Caco-2 (cell line): ENCODE measurements around the gene BPIFA3. TPM values are rescaled to one million over a fixed set of nuclear protein-coding genes. Genes with fewer than 3 reads are reported as not detected.

Experiments used
- BruUV-seq: library from RNA; stranded (reverse); fragments of 400-500 nt; replicated peaks from 2 replicates; lab custom pipeline; 2021; lab: Mats Ljungman, UMichigan
- CTCF ChIA-PET: fragments of 300-600 bp; sonication (Branson Sonifier 250); formaldehyde crosslinking; loops from one replicate; lab custom pipeline; 2022; ENCODE audit warnings: antibody characterized with exemption; lab: Charles Lee
- POLR2A ChIA-PET: fragments of 300-600 bp; sonication (Branson Sonifier 250); formaldehyde crosslinking; loops from one replicate; lab custom pipeline; 2022; ENCODE audit warnings: antibody characterized with exemption; lab: Charles Lee
- DNase-seq, 2 experiments: peaks; one replicate each; pipeline versions ENCODE4 v3.0.0 to v3.0.0-alpha.2; 2020 to 2022
- H3K27me3 ChIP-seq: replicated peaks from 2 replicates; pipeline ENCODE4 v1.6.0; 2011; ENCODE audit warnings: low read length; ENCODE audit not compliant: control insufficient read depth, insufficient read depth
- H3K36me3 ChIP-seq: 2 replicates; pipeline ENCODE4 v1.5.1; 2011; ENCODE audit warnings: low read length; ENCODE audit not compliant: control insufficient read depth, insufficient read depth
- H3K4me1 ChIP-seq: fragments of 250-450 bp; sonication (Bioruptor Pico); 2 replicates; pipeline ENCODE4 v1.5.1; 2020; ENCODE audit warnings: mild to moderate bottlenecking
- H3K4me3 ChIP-seq: 2 replicates; pipeline ENCODE4 v1.5.1; 2011; ENCODE audit warnings: low read depth, mild to moderate bottlenecking, control low read depth, low read length
- H3K9me3 ChIP-seq: fragments of 250-450 bp; sonication (Bioruptor Pico); 2 replicates; pipeline ENCODE4 v1.5.1; 2020; ENCODE audit warnings: mild to moderate bottlenecking, moderate library complexity
- H3K27ac Mint-ChIP-seq: one replicate; pipeline ENCODE4 v1.8.0; 2022; ENCODE audit warnings: mixed read lengths; ENCODE audit not compliant: unreplicated experiment
- H3K27me3 Mint-ChIP-seq: one replicate; pipeline ENCODE4 v1.8.0; 2022; ENCODE audit warnings: mixed read lengths; ENCODE audit not compliant: insufficient read depth, unreplicated experiment
- H3K36me3 Mint-ChIP-seq: one replicate; pipeline ENCODE4 v1.8.0; 2022; ENCODE audit warnings: mild to moderate bottlenecking, mixed read lengths; ENCODE audit not compliant: insufficient read depth, unreplicated experiment
- H3K4me1 Mint-ChIP-seq: one replicate; pipeline ENCODE4 v1.8.0; 2022; ENCODE audit warnings: low read depth, mixed read lengths; ENCODE audit not compliant: unreplicated experiment
- H3K4me3 Mint-ChIP-seq: one replicate; pipeline ENCODE4 v1.8.0; 2022; ENCODE audit warnings: mild to moderate bottlenecking, moderate library complexity, mixed read lengths; ENCODE audit not compliant: unreplicated experiment
- H3K9me3 Mint-ChIP-seq: one replicate; pipeline ENCODE4 v1.8.0; 2022; ENCODE audit warnings: mixed read lengths; ENCODE audit not compliant: unreplicated experiment
- intact Hi-C: fragments of 100-400 bp; cut with micrococcal nuclease; formaldehyde crosslinking; loops from one replicate; pipeline ENCODE4 v1.10.0; 2022; ENCODE audit not compliant: unreplicated experiment
- total RNA-seq: library from RNA; stranded (reverse); gene quantifications from 2 replicates; pipeline ENCODE4 v1.2.3, GENCODE V29; 2022
- TF ChIP-seq, protein P1 (sequence below), 2 experiments: fragments of 200-600 bp in 1 of 2; IDR thresholded peaks; 1 replicate in 1 of 2; 2 replicates in 1 of 2; pipeline versions ENCODE4 v1.5.1 to v1.8.0; 2011 to 2022; ENCODE audit warnings: antibody characterized with exemption in 1 of 2, control low read depth in 1 of 2, inconsistent platforms in 1 of 2, low read depth in 1 of 2, low read length in 1 of 2, mild to moderate bottlenecking in 1 of 2, moderate library complexity in 1 of 2; ENCODE audit not compliant: insufficient read depth in 1 of 2, severe bottlenecking in 1 of 2, unreplicated experiment in 1 of 2

Gene BPIFA3
- total RNA-seq, 1 experiment from 2014 or later = not detected

DNA sequence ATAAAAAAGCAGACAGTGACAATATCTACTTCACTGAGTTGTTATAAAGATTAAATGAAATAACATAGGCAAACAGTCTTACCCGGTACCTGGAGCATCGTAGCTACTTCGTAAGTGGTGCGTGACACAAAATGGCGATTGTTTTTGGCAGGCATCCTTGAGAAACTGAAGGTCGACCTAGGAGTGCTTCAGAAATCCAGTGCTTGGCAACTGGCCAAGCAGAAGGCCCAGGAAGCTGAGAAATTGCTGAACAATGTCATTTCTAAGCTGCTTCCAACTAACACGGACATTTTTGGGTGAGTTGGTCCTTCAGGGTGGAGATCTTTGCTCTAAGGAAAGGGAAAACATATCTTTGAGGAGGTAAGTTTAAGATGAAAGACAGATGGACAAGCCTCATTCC lies 44.4 kb upstream of the BPIFA3 start:
- Mint-ChIP-seq H3K27me3 (no peaks in the 10 kb centered on the region), H3K4me3 (no peak overlapping the region), H3K4me1 (peaks cover 13% of the 10 kb centered on the region), H3K36me3 (no peaks in the 10 kb centered on the region), H3K27ac (no peak overlapping the region), H3K9me3 (peaks cover 30% of the 10 kb centered on the region)
- POLR2A ChIA-PET = no interaction called here
- no TSS peak for BruUV-seq
- CTCF ChIA-PET = no interaction called here
- Histone ChIP-seq H3K36me3 (no peaks in the 10 kb centered on the region), H3K9me3 (peaks cover 30% of the 10 kb centered on the region), H3K27me3 (no peaks in the 10 kb centered on the region), H3K4me3 (no peak overlapping the region), H3K4me1 (peaks cover 12% of the 10 kb centered on the region)
- DNase-seq = no peak
- intact Hi-C loops = no loop called here
- TF ChIP-seq, protein P1, sequence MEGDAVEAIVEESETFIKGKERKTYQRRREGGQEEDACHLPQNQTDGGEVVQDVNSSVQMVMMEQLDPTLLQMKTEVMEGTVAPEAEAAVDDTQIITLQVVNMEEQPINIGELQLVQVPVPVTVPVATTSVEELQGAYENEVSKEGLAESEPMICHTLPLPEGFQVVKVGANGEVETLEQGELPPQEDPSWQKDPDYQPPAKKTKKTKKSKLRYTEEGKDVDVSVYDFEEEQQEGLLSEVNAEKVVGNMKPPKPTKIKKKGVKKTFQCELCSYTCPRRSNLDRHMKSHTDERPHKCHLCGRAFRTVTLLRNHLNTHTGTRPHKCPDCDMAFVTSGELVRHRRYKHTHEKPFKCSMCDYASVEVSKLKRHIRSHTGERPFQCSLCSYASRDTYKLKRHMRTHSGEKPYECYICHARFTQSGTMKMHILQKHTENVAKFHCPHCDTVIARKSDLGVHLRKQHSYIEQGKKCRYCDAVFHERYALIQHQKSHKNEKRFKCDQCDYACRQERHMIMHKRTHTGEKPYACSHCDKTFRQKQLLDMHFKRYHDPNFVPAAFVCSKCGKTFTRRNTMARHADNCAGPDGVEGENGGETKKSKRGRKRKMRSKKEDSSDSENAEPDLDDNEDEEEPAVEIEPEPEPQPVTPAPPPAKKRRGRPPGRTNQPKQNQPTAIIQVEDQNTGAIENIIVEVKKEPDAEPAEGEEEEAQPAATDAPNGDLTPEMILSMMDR (IDR thresholded peaks at IDR 0.05; ENCODE audit: insufficient read depth in 1 of 2, low read depth in 1 of 2, low read length in 1 of 2, severe bottlenecking in 1 of 2, unreplicated experiment in 1 of 2) = no peak

DNA sequence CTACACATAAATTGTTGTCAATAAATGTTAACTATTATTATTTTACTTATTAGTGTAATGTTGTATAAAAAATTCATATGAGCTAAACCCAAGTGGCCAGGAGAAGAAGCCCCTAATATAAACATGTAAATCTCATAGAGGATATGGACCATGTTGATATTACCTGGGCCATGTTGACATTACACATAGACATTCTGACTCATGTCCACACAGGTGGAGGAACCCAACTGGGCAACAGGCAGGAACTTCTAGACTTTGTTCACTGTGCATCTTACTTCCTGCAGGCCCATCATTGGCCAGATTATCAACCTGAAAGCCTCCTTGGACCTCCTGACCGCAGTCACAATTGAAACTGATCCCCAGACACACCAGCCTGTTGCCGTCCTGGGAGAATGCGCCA lies 42.0 kb upstream of the BPIFA3 start:
- CTCF ChIA-PET = interaction anchor here (1.2 to 1.4 kb wide), 2 partner anchors 37 to 79 kb away, joined by 3 to 5 read pairs; no protein-coding TSS in a partner anchor
- peaks cover 33% of the 10 kb centered on the region for H3K4me1 Mint-ChIP-seq
- Histone ChIP-seq H3K9me3 (peaks cover 13% of the 10 kb centered on the region), H3K36me3 (no peaks in the 10 kb centered on the region), H3K4me3 (no peak overlapping the region), H3K4me1 (peaks cover 33% of the 10 kb centered on the region), H3K27me3 (no peaks in the 10 kb centered on the region)
- H3K4me3 Mint-ChIP-seq = no peak overlapping the region
- no peak for DNase-seq
- POLR2A ChIA-PET = no interaction called here
- H3K27me3 Mint-ChIP-seq = no peaks in the 10 kb centered on the region
- H3K9me3 Mint-ChIP-seq = peaks cover 10% of the 10 kb centered on the region
- TF ChIP-seq, protein P1 (IDR thresholded peaks at IDR 0.05; ENCODE audit: insufficient read depth in 1 of 2, low read depth in 1 of 2, low read length in 1 of 2, severe bottlenecking in 1 of 2, unreplicated experiment in 1 of 2) = no peak
- H3K36me3 Mint-ChIP-seq = no peaks in the 10 kb centered on the region
- no TSS peak for BruUV-seq
- H3K27ac Mint-ChIP-seq = no peak overlapping the region
- intact Hi-C loops = no loop called here

DNA sequence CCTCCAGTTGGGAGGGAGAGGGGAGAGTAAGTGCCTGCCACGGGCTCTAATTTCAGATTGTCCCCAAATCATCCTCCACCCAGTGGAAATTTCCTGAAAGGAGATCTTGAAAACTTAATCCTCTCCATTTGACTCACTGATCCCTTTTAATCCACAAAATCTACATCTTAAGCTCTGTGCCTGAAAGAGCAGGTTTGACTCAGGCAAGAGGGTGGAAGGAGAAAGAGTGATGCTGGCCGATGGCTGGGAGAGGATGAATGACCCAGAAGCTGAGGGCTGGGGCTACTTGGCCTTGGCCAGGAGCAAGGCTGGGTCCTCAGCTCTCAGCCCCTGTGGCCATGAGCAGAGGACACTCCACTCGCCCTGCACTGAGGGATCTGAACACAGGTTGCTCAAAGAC lies 41.1 kb upstream of the BPIFA3 start:
- Histone ChIP-seq H3K27me3 (no peaks in the 10 kb centered on the region), H3K4me1 (peaks cover 33% of the 10 kb centered on the region), H3K9me3 (peaks cover 5% of the 10 kb centered on the region; the same call in 1 of the 2 replicates), H3K4me3 (no peak overlapping the region), H3K36me3 (no peaks in the 10 kb centered on the region)
- ChIA-PET POLR2A (no interaction called here), CTCF (interaction anchor here (0.6 kb wide), 2 partner anchors 35 to 398 kb away, joined by 3 read pairs; no protein-coding TSS in a partner anchor)
- Mint-ChIP-seq H3K27me3 (no peaks in the 10 kb centered on the region), H3K4me1 (peaks cover 33% of the 10 kb centered on the region), H3K9me3 (no peaks in the 10 kb centered on the region), H3K36me3 (no peaks in the 10 kb centered on the region), H3K27ac (peak overlapping the region; percentile 43), H3K4me3 (no peak overlapping the region)
- no peak for DNase-seq
- TF ChIP-seq, protein P1 (IDR thresholded peaks at IDR 0.05; ENCODE audit: insufficient read depth in 1 of 2, low read depth in 1 of 2, low read length in 1 of 2, severe bottlenecking in 1 of 2, unreplicated experiment in 1 of 2) = no peak
- intact Hi-C loops = no loop called here
- no TSS peak for BruUV-seq
